T-cell (primary cell): ENCODE results near the gene SLC25A42. TPM values are rescaled to one million over a fixed set of nuclear protein-coding genes. Genes with fewer than 3 reads are reported as not detected.

Source experiments
- ATAC-seq, 4 experiments: fragments of 200-7000 bp in 3 of 4; fragments of 150-1000 bp in 1 of 4; cut with Tn5 transposase; replicated peaks in 1 of 4; 1 replicate in 3 of 4; 2 replicates in 1 of 4; pipeline ENCODE4 v1.10.0; 2021; ENCODE audit warnings: moderate library complexity in 3 of 4, mild to moderate bottlenecking in 2 of 4, moderate number of reproducible peaks in 1 of 4
- CTCF ChIA-PET, 2 donors: fragments of 300-600 bp; sonication (Branson Sonifier 250); formaldehyde crosslinking; loops; one replicate each; lab custom pipeline; 2022; ENCODE audit warnings: antibody characterized with exemption in 2 of 2; lab: Charles Lee
- POLR2A ChIA-PET, 2 donors: fragments of 300-600 bp; sonication (Branson Sonifier 250); formaldehyde crosslinking; loops; one replicate each; lab custom pipeline; 2022; ENCODE audit warnings: antibody characterized with exemption in 2 of 2; lab: Charles Lee
- DNase-seq, 35 experiments: peaks; one replicate each; pipeline versions ENCODE4 v3.0.0 to v3.0.0-alpha.2; 2013 to 2023
- H3K27ac ChIP-seq: one replicate; pipeline ENCODE4 v1.5.1; 2013; ENCODE audit warnings: low read length
- H3K27me3 ChIP-seq, 2 experiments: replicated peaks in 1 of 2; 1 replicate in 1 of 2; 2 replicates in 1 of 2; pipeline versions ENCODE4 v1.6.1 to v1.7.0; 2013; ENCODE audit warnings: low read length in 1 of 2, mixed read lengths in 1 of 2; ENCODE audit not compliant: control insufficient read depth in 2 of 2, insufficient read depth in 2 of 2; ENCODE audit errors: extremely low read depth in 1 of 2
- H3K36me3 ChIP-seq, 2 donors: 1 replicate in 1 of 2; 2 replicates in 1 of 2; pipeline versions ENCODE4 v1.6.1 to v1.7.0; 2013; ENCODE audit warnings: low read length in 1 of 2; ENCODE audit not compliant: control insufficient read depth in 2 of 2, insufficient read depth in 1 of 2; ENCODE audit errors: extremely low read depth in 1 of 2
- H3K4me1 ChIP-seq, 2 experiments: 1 replicate in 1 of 2; 2 replicates in 1 of 2; pipeline versions ENCODE4 v1.6.1 to v1.7.0; 2013; ENCODE audit warnings: low read length in 2 of 2, mixed read lengths in 1 of 2; ENCODE audit not compliant: insufficient read depth in 2 of 2, control insufficient read depth in 1 of 2; ENCODE audit errors: extremely low read depth in 1 of 2
- H3K4me3 ChIP-seq, 2 donors: 1 replicate in 1 of 2; 2 replicates in 1 of 2; pipeline versions ENCODE4 v1.5.1 to v1.7.0; 2013; ENCODE audit warnings: mild to moderate bottlenecking in 2 of 2, low read length in 1 of 2, moderate library complexity in 1 of 2; ENCODE audit not compliant: control insufficient read depth in 1 of 2; ENCODE audit errors: extremely low read depth in 1 of 2
- H3K9me3 ChIP-seq: 2 replicates; pipeline ENCODE4 v1.7.0; 2013
- H3K27ac Mint-ChIP-seq, 2 donors: one replicate each; pipeline ENCODE4 v1.8.0; 2020 to 2021; ENCODE audit warnings: mild to moderate bottlenecking in 2 of 2, mixed read lengths in 2 of 2
- H3K27me3 Mint-ChIP-seq, 2 donors: one replicate each; pipeline ENCODE4 v1.8.0; 2021 to 2022; ENCODE audit warnings: mixed read lengths in 2 of 2
- H3K36me3 Mint-ChIP-seq: one replicate; pipeline ENCODE4 v1.8.0; 2021; ENCODE audit warnings: mixed read lengths
- H3K4me1 Mint-ChIP-seq, 3 donors: one replicate each; pipeline ENCODE4 v1.8.0; 2020 to 2022; ENCODE audit warnings: mixed read lengths in 3 of 3, mild to moderate bottlenecking in 1 of 3
- H3K4me3 Mint-ChIP-seq, 3 donors: one replicate each; pipeline ENCODE4 v1.8.0; 2020 to 2022; ENCODE audit warnings: mild to moderate bottlenecking in 3 of 3, mixed read lengths in 3 of 3, moderate library complexity in 3 of 3
- H3K9me3 Mint-ChIP-seq, 3 donors: one replicate each; pipeline ENCODE4 v1.8.0; 2020 to 2022; ENCODE audit warnings: mixed read lengths in 3 of 3
- WGBS: methylation state at CpG from one replicate; pipeline ENCODE4 v1.1.5; 2013; ENCODE audit warnings: missing lambda C conversion rate; ENCODE audit not compliant: insufficient coverage; 5-methylcytosine and 5-hydroxymethylcytosine counted together
- total RNA-seq, 35 experiments: library from RNA in 6 of 35; stranded (reverse) in 6 of 35; fragments of 120-200 nt in 1 of 35; gene quantifications; one replicate each; pipeline versions ENCODE4 v1.2.1 to v1.2.4 and lab custom pipeline; 2013 to 2026

The SLC25A42 gene
- total RNA-seq, 5 donors from 2014 or later (not counting 1 experiment from before 2014, with no cell fraction given), result 24.9 to 35.0 (median 30.5) TPM

GRCh38 chr19:19057317-19057716, 6.5 kb upstream of the SLC25A42 start:
- no peak overlapping the region for H3K4me3 ChIP-seq
- H3K27me3 ChIP-seq, result no peaks in the 10 kb centered on the region
- H3K9me3 Mint-ChIP-seq, result no peaks in the 10 kb centered on the region
- H3K36me3 Mint-ChIP-seq, result peaks cover 15% of the 10 kb centered on the region
- H3K4me1 ChIP-seq, result no peaks in the 10 kb centered on the region
- 92% methylated on average over 8 of the region's 13 CpGs for WGBS
- H3K9me3 ChIP-seq, result no peaks in the 10 kb centered on the region
- peaks cover 0 to 1% (median 0%) of the 10 kb centered on the region in 3 donors for H3K4me1 Mint-ChIP-seq
- no peak for ATAC-seq
- peaks cover 16 to 50% of the 10 kb centered on the region in 2 donors for H3K36me3 ChIP-seq
- no peak overlapping the region for H3K27ac Mint-ChIP-seq
- no peak overlapping the region for H3K27ac ChIP-seq
- ChIA-PET POLR2A (interaction anchor here (0.6 to 0.7 kb wide), 2 partner anchors 46 to 270 kb away, joined by 3 to 4 read pairs; no protein-coding TSS in a partner anchor), CTCF (no interaction called here)
- DNase-seq, result no peak
- H3K4me3 Mint-ChIP-seq, result no peak overlapping the region
- no peaks in the 10 kb centered on the region for H3K27me3 Mint-ChIP-seq

GRCh38 chr19:19057720-19058119, 6.1 kb upstream of the SLC25A42 start:
- no peaks in the 10 kb centered on the region for H3K27me3 ChIP-seq
- H3K36me3 ChIP-seq, result peaks cover 16 to 46% of the 10 kb centered on the region in 2 donors
- no peak overlapping the region for H3K4me3 ChIP-seq
- ATAC-seq (no peak), DNase-seq (no peak)
- H3K4me1 Mint-ChIP-seq, result peaks cover 0 to 5% (median 3%) of the 10 kb centered on the region in 3 donors
- H3K36me3 Mint-ChIP-seq, result peaks cover 14% of the 10 kb centered on the region
- H3K9me3 Mint-ChIP-seq, result no peaks in the 10 kb centered on the region
- peaks cover 0 to 1% of the 10 kb centered on the region in 2 experiments for H3K4me1 ChIP-seq
- H3K4me3 Mint-ChIP-seq, result no peak overlapping the region
- H3K27ac Mint-ChIP-seq, result no peak overlapping the region
- ChIA-PET POLR2A (interaction anchor here in 1 of 2 donors (0.7 kb wide), 1 partner anchor 47 kb away, joined by 4 read pairs; no protein-coding TSS in a partner anchor), CTCF (no interaction called here)
- H3K27me3 Mint-ChIP-seq, result no peaks in the 10 kb centered on the region
- H3K9me3 ChIP-seq, result no peaks in the 10 kb centered on the region
- WGBS, result 94% methylated on average over 5 of the region's 7 CpGs
- no peak overlapping the region for H3K27ac ChIP-seq

GRCh38 chr19:19059018-19059836, 4.6 kb upstream of the SLC25A42 start:
- no peaks in the 10 kb centered on the region for H3K27me3 Mint-ChIP-seq
- H3K9me3 Mint-ChIP-seq, result no peaks in the 10 kb centered on the region
- ATAC-seq (no peak), DNase-seq (no peak)
- H3K36me3 Mint-ChIP-seq, result peaks cover 11% of the 10 kb centered on the region
- ChIA-PET CTCF (no interaction called here), POLR2A (no interaction called here)
- Histone ChIP-seq H3K9me3 (no peaks in the 10 kb centered on the region), H3K36me3 (peaks cover 16 to 36% of the 10 kb centered on the region in 2 donors), H3K27ac (no peak overlapping the region), H3K4me3 (no peak overlapping the region), H3K4me1 (peaks cover 3 to 8% of the 10 kb centered on the region in 2 experiments), H3K27me3 (no peaks in the 10 kb centered on the region)
- WGBS, result 89% methylated on average over 17 of the region's 17 CpGs
- H3K4me3 Mint-ChIP-seq, result no peak overlapping the region
- no peak overlapping the region for H3K27ac Mint-ChIP-seq
- H3K4me1 Mint-ChIP-seq, result peaks cover 1 to 13% (median 9%) of the 10 kb centered on the region in 3 donors

- peaks cover 11 to 29% of the 10 kb centered on the region in 2 donors for H3K36me3 ChIP-seq
- peaks cover 6 to 16% of the 10 kb centered on the region in 2 experiments for H3K4me1 ChIP-seq
- Mint-ChIP-seq H3K27me3 (no peaks in the 10 kb centered on the region), H3K4me3 (no peak overlapping the region), H3K36me3 (peaks cover 9% of the 10 kb centered on the region), H3K27ac (peak overlapping the region in 1 of 2 donors; percentile 28), H3K4me1 (peaks cover 9 to 20% (median 9%) of the 10 kb centered on the region in 3 donors), H3K9me3 (no peaks in the 10 kb centered on the region)
- 90% methylated on average over 8 of the region's 12 CpGs for WGBS
- no peaks in the 10 kb centered on the region for H3K27me3 ChIP-seq
- no peak overlapping the region for H3K27ac ChIP-seq
- ATAC-seq, result no peak
- no peak overlapping the region for H3K4me3 ChIP-seq
- DNase-seq, result no peak
- no peaks in the 10 kb centered on the region for H3K9me3 ChIP-seq
- CTCF ChIA-PET, result interaction anchor here in 1 of 2 donors (0.6 kb wide), 2 partner anchors 87 to 241 kb away, joined by 3 to 4 read pairs; no protein-coding TSS in a partner anchor
- POLR2A ChIA-PET, result no interaction called here
These were observed 3.8 kb upstream of the SLC25A42 start for GRCh38 chr19:19059837-19060611.

- ChIA-PET CTCF (no interaction called here), POLR2A (no interaction called here)
These were observed 2.3 kb upstream of the SLC25A42 start for GRCh38 chr19:19061506-19061905.

More at GRCh38 chr19:19061506-19061905, 2.3 kb upstream of the SLC25A42 start:
- WGBS, result 100% methylated on average over 3 of the region's 8 CpGs
- Histone ChIP-seq H3K27ac (no peak overlapping the region), H3K9me3 (no peaks in the 10 kb centered on the region), H3K27me3 (no peaks in the 10 kb centered on the region), H3K4me3 (no peak overlapping the region), H3K36me3 (peaks cover 7 to 18% of the 10 kb centered on the region in 2 donors), H3K4me1 (peaks cover 8 to 31% of the 10 kb centered on the region in 2 experiments)
- peaks cover 17 to 31% (median 18%) of the 10 kb centered on the region in 3 donors for H3K4me1 Mint-ChIP-seq
- H3K4me3 Mint-ChIP-seq, result peak overlapping the region in 2 of 3 donors; percentile 3 to 9
- no peak for DNase-seq
- no peak overlapping the region for H3K27ac Mint-ChIP-seq
- H3K9me3 Mint-ChIP-seq, result no peaks in the 10 kb centered on the region
- ATAC-seq, result no peak
- H3K27me3 Mint-ChIP-seq, result no peaks in the 10 kb centered on the region
- H3K36me3 Mint-ChIP-seq, result peaks cover 8% of the 10 kb centered on the region
